IMR-90 (cell line): Measurements from ENCODE around the gene SCYGR7. TPM values are rescaled to one million over a fixed set of nuclear protein-coding genes. Genes with fewer than 3 reads are reported as not detected.

ENCODE experiments used
- ATAC-seq: fragments of 200-7000 bp; cut with Tn5 transposase; 2 replicates; pipeline ENCODE4 v1.9.1; 2020; ENCODE audit warnings: low read depth, mild to moderate bottlenecking, moderate library complexity
- BruUV-seq: library from RNA; stranded (reverse); fragments of 400-500 nt; replicated peaks from 2 replicates; lab custom pipeline; 2021; lab: Mats Ljungman, UMichigan
- CTCF ChIA-PET: fragments of 300-600 bp; formaldehyde crosslinking; extraction: SDS; loops from one replicate; lab custom pipeline; 2021; ENCODE audit warnings: antibody characterized with exemption; lab: Yijun Ruan, JAX
- POLR2A ChIA-PET: fragments of 300-600 bp; sonication (Branson Sonifier 250); formaldehyde crosslinking; loops from one replicate; lab custom pipeline; 2022; ENCODE audit warnings: antibody characterized with exemption; ENCODE audit not compliant: unreplicated experiment; lab: Charles Lee
- DNase-seq: peaks from one replicate; pipeline ENCODE4 v3.0.0; 2013
- H2AFZ ChIP-seq: replicated peaks from 2 replicates; pipeline ENCODE3; 2013; ENCODE audit warnings: low read length, mild to moderate bottlenecking; ENCODE audit not compliant: poor library complexity
- H2AK5ac ChIP-seq: 2 replicates; pipeline ENCODE4 v1.6.1; 2013; ENCODE audit warnings: low read depth, low read length, inconsistent platforms
- H2AK9ac ChIP-seq: replicated peaks from 2 replicates; pipeline ENCODE3; 2013; ENCODE audit warnings: mild to moderate bottlenecking, low read depth, low read length, moderate library complexity; ENCODE audit not compliant: poor library complexity
- H2BK120ac ChIP-seq: 2 replicates; pipeline ENCODE4 v1.6.1; 2013; ENCODE audit warnings: low read depth, low read length, inconsistent platforms
- H2BK15ac ChIP-seq: 3 replicates; pipeline ENCODE4 v1.6.1; 2013; ENCODE audit warnings: low read depth, low read length, inconsistent platforms
- H2BK20ac ChIP-seq: 2 replicates; pipeline ENCODE4 v1.6.1; 2013; ENCODE audit warnings: low read depth, mild to moderate bottlenecking, inconsistent platforms, low read length, moderate library complexity
- H2BK5ac ChIP-seq: 2 replicates; pipeline ENCODE4 v1.6.1; 2013; ENCODE audit warnings: mild to moderate bottlenecking, low read depth, low read length, inconsistent platforms; ENCODE audit not compliant: poor library complexity, severe bottlenecking
- H3K14ac ChIP-seq: replicated peaks from 2 replicates; pipeline ENCODE4 v1.6.1; 2013; ENCODE audit warnings: low read depth, low read length, inconsistent platforms
- H3K18ac ChIP-seq: 2 replicates; pipeline ENCODE4 v1.6.1; 2013; ENCODE audit warnings: low read depth, low read length, control low read depth
- H3K23ac ChIP-seq: 2 replicates; pipeline ENCODE4 v1.6.1; 2013; ENCODE audit warnings: low read depth, low read length, inconsistent platforms
- H3K27ac ChIP-seq: 2 replicates; pipeline ENCODE4 v1.5.1; 2013; ENCODE audit warnings: mild to moderate bottlenecking, control low read depth, low read length; ENCODE audit not compliant: insufficient read depth
- H3K27me3 ChIP-seq: 2 replicates; pipeline ENCODE4 v1.6.1; 2013; ENCODE audit warnings: low read length; ENCODE audit not compliant: control insufficient read depth, insufficient read depth
- H3K36me3 ChIP-seq: 2 replicates; pipeline ENCODE4 v1.6.1; 2013; ENCODE audit warnings: low read length, mixed read lengths; ENCODE audit not compliant: control insufficient read depth, insufficient read depth
- H3K4ac ChIP-seq: 2 replicates; pipeline ENCODE4 v1.6.1; 2013; ENCODE audit warnings: low read depth, low read length, inconsistent platforms
- H3K4me1 ChIP-seq: 2 replicates; pipeline ENCODE4 v1.6.1; 2013; ENCODE audit warnings: low read length, mixed read lengths; ENCODE audit not compliant: control insufficient read depth, insufficient read depth
- H3K4me2 ChIP-seq: 2 replicates; pipeline ENCODE4 v1.6.1; 2013; ENCODE audit warnings: low read depth, mild to moderate bottlenecking, control low read depth, low read length, moderate library complexity
- H3K4me3 ChIP-seq: 2 replicates; pipeline ENCODE4 v1.5.1; 2013; ENCODE audit warnings: low read depth, mild to moderate bottlenecking, control low read depth, low read length, moderate library complexity; ENCODE audit not compliant: insufficient read depth
- H3K56ac ChIP-seq: 2 replicates; pipeline ENCODE4 v1.6.1; 2013; ENCODE audit warnings: low read length, inconsistent platforms; ENCODE audit not compliant: insufficient read depth; ENCODE audit errors: extremely low read depth
- H3K79me1 ChIP-seq, 2 experiments: 2 replicates each; pipeline ENCODE4 v1.6.1; 2013; ENCODE audit warnings: low read length in 2 of 2, inconsistent platforms in 1 of 2, low read depth in 1 of 2
- H3K9ac ChIP-seq: 2 replicates; pipeline ENCODE4 v1.6.1; 2013; ENCODE audit warnings: low read depth, low read length, control low read depth
- H3K9me1 ChIP-seq: 2 replicates; pipeline ENCODE4 v1.6.1; 2013; ENCODE audit warnings: low read length, inconsistent platforms; ENCODE audit not compliant: insufficient read depth
- H3K9me3 ChIP-seq: 2 replicates; pipeline ENCODE4 v1.6.1; 2013; ENCODE audit warnings: low read length; ENCODE audit not compliant: control insufficient read depth, insufficient read depth
- H4K20me1 ChIP-seq: 2 replicates; pipeline ENCODE4 v1.6.1; 2013; ENCODE audit warnings: low read length, inconsistent platforms; ENCODE audit not compliant: insufficient read depth
- H4K5ac ChIP-seq: 2 replicates; pipeline ENCODE4 v1.6.1; 2013; ENCODE audit warnings: mild to moderate bottlenecking, low read depth, low read length, control low read depth
- H4K8ac ChIP-seq, 2 experiments: 2 replicates each; pipeline ENCODE4 v1.6.1; 2013; ENCODE audit warnings: low read depth in 2 of 2, low read length in 2 of 2, control low read depth in 1 of 2, inconsistent platforms in 1 of 2
- H4K91ac ChIP-seq: 2 replicates; pipeline ENCODE4 v1.6.1; 2013; ENCODE audit warnings: low read depth, low read length, inconsistent platforms; ENCODE audit not compliant: insufficient read depth
- BHLHE40 ChIP-seq: fragments of 150-350 bp; IDR thresholded peaks from 2 replicates; pipeline ENCODE4 v1.6.1; 2016; ENCODE audit warnings: mild to moderate bottlenecking, low read depth, low read length
- CEBPB ChIP-seq: IDR thresholded peaks from 2 replicates; pipeline ENCODE4 v1.6.1; 2012; ENCODE audit warnings: low read depth, low read length, improper control_type of control experiment
- CHD1 ChIP-seq: IDR thresholded peaks from 2 replicates; pipeline ENCODE4 v1.6.1; 2012; ENCODE audit warnings: low read depth, low read length, improper control_type of control experiment
- CTCF ChIP-seq: conservative IDR thresholded peaks from 2 replicates; pipeline ENCODE4 v1.5.1; 2012; ENCODE audit warnings: mild to moderate bottlenecking, low read depth, low read length, improper control_type of control experiment
- FOS ChIP-seq: fragments of 150-350 bp; IDR thresholded peaks from 2 replicates; pipeline ENCODE4 v1.6.1; 2016; ENCODE audit warnings: low read depth, low read length
- MAZ ChIP-seq: IDR thresholded peaks from 2 replicates; pipeline ENCODE4 v1.6.1; 2012; ENCODE audit warnings: low read depth, mild to moderate bottlenecking, low read length, improper control_type of control experiment, moderate library complexity, borderline replicate concordance
- NFE2L2 ChIP-seq: fragments of 150-350 bp; IDR thresholded peaks from 2 replicates; pipeline ENCODE4 v1.6.1; 2016; ENCODE audit warnings: low read depth, mild to moderate bottlenecking, low read length
- POLR2A ChIP-seq: IDR thresholded peaks from 2 replicates; pipeline ENCODE4 v1.6.1; 2012; ENCODE audit warnings: mild to moderate bottlenecking, low read depth, low read length
- RCOR1 ChIP-seq: IDR thresholded peaks from 2 replicates; pipeline ENCODE4 v1.6.1; 2012; ENCODE audit warnings: mild to moderate bottlenecking, low read length, improper control_type of control experiment; ENCODE audit not compliant: insufficient replicate concordance
- RFX5 ChIP-seq: IDR thresholded peaks from 2 replicates; pipeline ENCODE4 v1.8.0; 2012; ENCODE audit warnings: low read depth, mild to moderate bottlenecking, low read length, moderate library complexity
- SMC3 ChIP-seq: fragments of 150-350 bp; IDR thresholded peaks from 2 replicates; pipeline ENCODE4 v1.6.1; 2016; ENCODE audit warnings: low read depth, mild to moderate bottlenecking, antibody characterized with exemption, low read length, moderate library complexity
- USF2 ChIP-seq: fragments of 150-350 bp; IDR thresholded peaks from 2 replicates; pipeline ENCODE4 v1.6.1; 2017; ENCODE audit warnings: mild to moderate bottlenecking, antibody characterized with exemption, low read length, low read depth
- WGBS, 2 experiments: methylation state at CpG; one replicate each; pipeline versions ENCODE4 v1.1.5 to v1.1.7; 2013; ENCODE audit warnings: missing lambda C conversion rate in 2 of 2; ENCODE audit not compliant: insufficient read length in 1 of 2; ENCODE audit errors: extremely low coverage in 2 of 2; 5-methylcytosine and 5-hydroxymethylcytosine counted together
- dilution Hi-C: fragments of 300-500 bp; cut with HindIII; formaldehyde crosslinking; loops from one replicate; pipeline ENCODE4 v1.14.3; 2018; ENCODE audit warnings: low sequenced_read_pairs; ENCODE audit not compliant: unreplicated experiment
- in situ Hi-C: fragments of 300-500 bp; cut with MboI; formaldehyde crosslinking; loops from 3 replicates; pipeline ENCODE4 v1.14.3; 2019; ENCODE audit warnings: low sequenced_read_pairs, inconsistent platforms, mixed read lengths
- intact Hi-C: fragments of 100-400 bp; cut with micrococcal nuclease; formaldehyde crosslinking; loops from 2 replicates; pipeline ENCODE4 v1.10.0; 2022
- polyA plus RNA-seq, 3 experiments: library from polyadenylated mRNA; depleted of rRNA; stranded (reverse); fragments of >200 nt; gene quantifications; 2 replicates each; pipeline ENCODE4 v1.2.3, GENCODE V29; 2012; ENCODE audit warnings: low replicate concordance in 1 of 3
- total RNA-seq: library from RNA; depleted of rRNA; stranded (reverse); fragments of >200 nt; gene quantifications from 2 replicates; pipeline ENCODE4 v1.2.3, GENCODE V29; 2012

Gene SCYGR7
- total and polyA plus RNA-seq, 2 of the 4 experiments (the other 2 are of a cell fraction) = not detected

- H3K56ac ChIP-seq = no peak overlapping the region
- H4K8ac ChIP-seq = no peak overlapping the region
- H4K5ac ChIP-seq = no peak overlapping the region
- no peak for DNase-seq
- no peak overlapping the region for H3K27ac ChIP-seq
- H3K9me1 ChIP-seq = no peaks in the 10 kb centered on the region
- no peak overlapping the region for H3K4me3 ChIP-seq
- BruUV-seq = no TSS peak
- H2AK5ac ChIP-seq = no peak overlapping the region
- no peak overlapping the region for H3K9ac ChIP-seq
- H3K4me2 ChIP-seq = no peak overlapping the region
- in situ Hi-C loops (no loop called here), dilution Hi-C loops (no loop called here), intact Hi-C loops (no loop called here)
- no peaks in the 10 kb centered on the region for H3K9me3 ChIP-seq
- no peak overlapping the region for H3K23ac ChIP-seq
- no peak overlapping the region for H2AK9ac ChIP-seq
- H2AFZ ChIP-seq = no peak overlapping the region
- H2BK120ac ChIP-seq = no peak overlapping the region
- no peak overlapping the region for H2BK20ac ChIP-seq
- no peaks in the 10 kb centered on the region for H3K36me3 ChIP-seq
- no peak overlapping the region for H3K14ac ChIP-seq
- ChIA-PET CTCF (no interaction called here), POLR2A (no interaction called here)
- H4K20me1 ChIP-seq = no peaks in the 10 kb centered on the region
- no peaks in the 10 kb centered on the region for H3K4me1 ChIP-seq
- no peak overlapping the region for H2BK15ac ChIP-seq
- no peaks in the 10 kb centered on the region for H3K27me3 ChIP-seq
- no peak overlapping the region for H2BK5ac ChIP-seq
- no peak for ATAC-seq
- 10% methylated on average over 2 of the region's 14 CpGs; no CpG with 5 or more reads in 1 of the 2 experiments for WGBS, 2 experiments
- H3K4ac ChIP-seq = no peak overlapping the region
- H4K91ac ChIP-seq = no peak overlapping the region
- H3K18ac ChIP-seq = no peak overlapping the region
- H3K79me1 ChIP-seq = no peaks in the 10 kb centered on the region
- TF ChIP-seq MAZ (no peak), POLR2A (no peak), NFE2L2 (no peak), RFX5 (no peak), USF2 (no peak), CHD1 (no peak), SMC3 (no peak), CEBPB (no peak), FOS (no peak), RCOR1 (no peak), BHLHE40 (no peak), CTCF (no peak)
These were observed 11.2 kb downstream of the SCYGR7 start for GRCh38 chr2:227739351-227739750.
